PFSK-1 (cell line): ENCODE data around the gene CEBPG.

Experiments
- POLR2AphosphoS5 ChIP-seq: IDR thresholded peaks from 2 replicates; pipeline ENCODE4 v1.6.1; 2012; ENCODE audit warnings: low read depth, mild to moderate bottlenecking, control low read depth, low read length, moderate library complexity
- TAF1 ChIP-seq: IDR thresholded peaks from 2 replicates; pipeline ENCODE4 v1.6.1; 2012; ENCODE audit warnings: low read length, control low read depth, borderline replicate concordance; ENCODE audit not compliant: insufficient read depth
- TF ChIP-seq, protein P1 (sequence below), 2 experiments: IDR thresholded peaks; 2 replicates each; pipeline versions ENCODE4 v1.6.1 to v1.8.0; 2011 to 2012; ENCODE audit warnings: low read depth in 2 of 2, low read length in 2 of 2, control low read depth in 1 of 2, inconsistent platforms in 1 of 2, mild to moderate bottlenecking in 1 of 2, moderate library complexity in 1 of 2; ENCODE audit not compliant: insufficient read depth in 1 of 2

DNA sequence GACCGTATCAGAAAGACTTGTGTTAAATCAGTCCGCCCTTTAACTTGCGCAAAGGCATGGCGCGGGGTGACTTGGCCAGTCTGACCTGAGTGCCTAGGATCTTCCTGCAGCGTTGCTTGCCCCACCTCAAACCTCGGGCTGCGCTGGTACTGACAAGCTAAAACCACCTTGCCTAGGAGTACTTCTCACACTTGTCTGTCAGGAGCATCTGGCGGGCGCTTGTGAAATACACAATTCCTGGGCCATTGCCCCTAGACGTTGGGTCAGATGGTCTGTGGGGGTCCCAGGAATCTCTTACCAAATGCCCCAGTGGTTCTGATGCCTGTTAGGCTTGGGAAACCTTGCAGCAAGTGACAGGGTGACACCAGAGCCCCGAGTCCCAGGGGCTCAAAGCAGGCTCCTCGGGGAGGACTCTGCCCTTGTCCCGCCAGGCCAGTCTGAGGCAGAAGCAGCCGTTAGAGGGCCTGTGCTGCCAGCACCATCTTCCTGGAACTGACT, 12.9 kb downstream of the CEBPG start:
- TF ChIP-seq, protein P1, sequence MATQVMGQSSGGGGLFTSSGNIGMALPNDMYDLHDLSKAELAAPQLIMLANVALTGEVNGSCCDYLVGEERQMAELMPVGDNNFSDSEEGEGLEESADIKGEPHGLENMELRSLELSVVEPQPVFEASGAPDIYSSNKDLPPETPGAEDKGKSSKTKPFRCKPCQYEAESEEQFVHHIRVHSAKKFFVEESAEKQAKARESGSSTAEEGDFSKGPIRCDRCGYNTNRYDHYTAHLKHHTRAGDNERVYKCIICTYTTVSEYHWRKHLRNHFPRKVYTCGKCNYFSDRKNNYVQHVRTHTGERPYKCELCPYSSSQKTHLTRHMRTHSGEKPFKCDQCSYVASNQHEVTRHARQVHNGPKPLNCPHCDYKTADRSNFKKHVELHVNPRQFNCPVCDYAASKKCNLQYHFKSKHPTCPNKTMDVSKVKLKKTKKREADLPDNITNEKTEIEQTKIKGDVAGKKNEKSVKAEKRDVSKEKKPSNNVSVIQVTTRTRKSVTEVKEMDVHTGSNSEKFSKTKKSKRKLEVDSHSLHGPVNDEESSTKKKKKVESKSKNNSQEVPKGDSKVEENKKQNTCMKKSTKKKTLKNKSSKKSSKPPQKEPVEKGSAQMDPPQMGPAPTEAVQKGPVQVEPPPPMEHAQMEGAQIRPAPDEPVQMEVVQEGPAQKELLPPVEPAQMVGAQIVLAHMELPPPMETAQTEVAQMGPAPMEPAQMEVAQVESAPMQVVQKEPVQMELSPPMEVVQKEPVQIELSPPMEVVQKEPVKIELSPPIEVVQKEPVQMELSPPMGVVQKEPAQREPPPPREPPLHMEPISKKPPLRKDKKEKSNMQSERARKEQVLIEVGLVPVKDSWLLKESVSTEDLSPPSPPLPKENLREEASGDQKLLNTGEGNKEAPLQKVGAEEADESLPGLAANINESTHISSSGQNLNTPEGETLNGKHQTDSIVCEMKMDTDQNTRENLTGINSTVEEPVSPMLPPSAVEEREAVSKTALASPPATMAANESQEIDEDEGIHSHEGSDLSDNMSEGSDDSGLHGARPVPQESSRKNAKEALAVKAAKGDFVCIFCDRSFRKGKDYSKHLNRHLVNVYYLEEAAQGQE (IDR thresholded peaks at IDR 0.05; ENCODE audit: insufficient read depth in 1 of 2, low read depth in 2 of 2, low read length in 2 of 2): no peak
- TF ChIP-seq TAF1: no peak
- no peak for TF ChIP-seq POLR2AphosphoS5
